Cardiac septum (tissue), 1 donor: ENCODE data around the gene GRIP1. TPM values are rescaled to one million over a fixed set of nuclear protein-coding genes. Genes with fewer than 3 reads are reported as not detected.

Source experiments
- DNase-seq: peaks from one replicate; pipeline ENCODE4 v3.0.0-alpha.2; 2020; ENCODE audit warnings: low spot score
- intact Hi-C: fragments of 100-400 bp; cut with DNase I; formaldehyde crosslinking; loops from one replicate; pipeline ENCODE4 v1.14.0; 2022
- total RNA-seq: library from RNA; stranded (reverse); fragmentation: NEBNext Ultra II Directional; extraction: Animal tissue kit (Norgen Biotek cat#: 25700); gene quantifications from one replicate; pipeline ENCODE4 v1.2.1, GENCODE V29; 2021
- donor health status: DM: no; HTN: no; CAD: no.

Gene GRIP1
- total RNA-seq, 1 donor from 2014 or later = 0.81 TPM

DNA sequence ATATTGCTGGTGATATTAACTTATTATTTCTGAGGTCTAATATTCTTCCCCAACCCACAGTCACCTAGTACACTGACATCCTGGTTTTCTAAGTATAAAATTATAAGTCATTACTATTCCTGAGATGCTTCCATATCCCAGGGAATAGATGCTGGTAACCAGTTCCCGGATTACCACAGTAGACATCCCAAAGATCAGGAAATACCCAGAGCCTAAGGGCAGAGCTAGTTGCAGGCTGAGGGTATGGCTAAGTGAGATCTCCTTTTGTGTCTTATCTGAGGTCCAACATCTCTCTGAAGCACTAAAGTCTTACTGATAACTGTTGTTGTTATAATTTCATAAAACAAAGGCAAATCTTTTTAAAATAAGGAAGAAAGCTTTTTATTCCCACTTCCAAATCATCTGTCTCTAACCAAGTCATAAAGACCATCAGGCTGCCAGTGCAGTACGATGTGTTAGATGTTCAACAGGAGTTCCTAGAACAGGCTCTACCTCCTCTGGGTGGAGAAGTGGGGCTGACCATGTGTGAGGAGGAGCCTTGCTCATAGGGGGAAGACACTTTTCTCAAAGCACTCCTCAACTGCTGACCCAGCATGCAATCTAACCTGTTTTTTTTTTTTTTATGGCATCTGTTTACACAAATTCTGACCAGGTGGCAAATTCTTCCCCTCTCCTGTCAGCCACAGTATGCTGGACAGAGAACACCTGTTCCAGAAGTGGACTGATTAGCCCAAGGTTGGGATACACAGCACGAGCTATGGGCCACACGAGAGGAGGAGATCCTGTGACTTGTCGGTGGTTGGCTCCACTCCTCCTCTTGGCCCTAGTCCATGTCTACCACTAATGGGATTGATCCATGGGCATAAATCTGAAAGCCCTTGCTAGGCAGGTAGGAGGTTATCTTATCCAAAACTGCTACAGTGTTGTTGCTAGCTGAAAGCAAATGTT lies 16.1 kb upstream of the GRIP1 start:
- intact Hi-C loops = no loop called here
- DNase-seq = no peak

GRCh38 chr12:66693901-66694513 lies 15.1 kb upstream of the GRIP1 start:
- DNase-seq = no peak
- intact Hi-C loops = no loop called here

- intact Hi-C loops = no loop called here
- no peak for DNase-seq
Measured at GRCh38 chr12:66692986-66693385, 14.1 kb upstream of the GRIP1 start.

- intact Hi-C loops = no loop called here
- DNase-seq = no peak
Measured at GRCh38 chr12:66692170-66692569, 13.3 kb upstream of the GRIP1 start.

- intact Hi-C loops = loop anchor here (2.0 kb wide), 1 partner anchor 172 kb away; no protein-coding TSS in a partner anchor
- DNase-seq = no peak
Measured at GRCh38 chr12:66688846-66689439, 10.1 kb upstream of the GRIP1 start.

GRCh38 chr12:66684222-66684621 lies 5.3 kb upstream of the GRIP1 start:
- DNase-seq = no peak
- intact Hi-C loops = no loop called here

DNA sequence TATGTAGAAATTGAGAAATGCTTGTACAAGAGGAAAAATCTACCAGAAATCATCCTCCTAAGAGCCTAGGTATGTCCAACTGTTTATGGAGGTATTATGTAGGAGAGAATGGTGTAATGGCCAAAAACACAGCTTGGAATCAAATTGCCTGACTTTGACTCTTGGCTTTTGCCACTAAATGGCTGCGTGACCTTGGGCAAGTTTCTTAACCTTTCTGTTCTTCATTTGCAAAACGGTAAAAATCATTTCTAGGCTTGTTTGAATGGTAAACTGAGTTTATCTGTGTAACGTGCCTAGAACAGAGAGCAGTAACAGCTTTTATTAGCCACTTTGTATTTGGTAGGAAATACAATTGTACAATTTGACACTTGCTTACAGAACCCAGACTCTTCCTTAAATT lies 4.9 kb upstream of the GRIP1 start:
- DNase-seq = no peak
- intact Hi-C loops = no loop called here

GRCh38 chr12:66683073-66683472 lies 4.2 kb upstream of the GRIP1 start:
- intact Hi-C loops = no loop called here
- DNase-seq = no peak

DNA sequence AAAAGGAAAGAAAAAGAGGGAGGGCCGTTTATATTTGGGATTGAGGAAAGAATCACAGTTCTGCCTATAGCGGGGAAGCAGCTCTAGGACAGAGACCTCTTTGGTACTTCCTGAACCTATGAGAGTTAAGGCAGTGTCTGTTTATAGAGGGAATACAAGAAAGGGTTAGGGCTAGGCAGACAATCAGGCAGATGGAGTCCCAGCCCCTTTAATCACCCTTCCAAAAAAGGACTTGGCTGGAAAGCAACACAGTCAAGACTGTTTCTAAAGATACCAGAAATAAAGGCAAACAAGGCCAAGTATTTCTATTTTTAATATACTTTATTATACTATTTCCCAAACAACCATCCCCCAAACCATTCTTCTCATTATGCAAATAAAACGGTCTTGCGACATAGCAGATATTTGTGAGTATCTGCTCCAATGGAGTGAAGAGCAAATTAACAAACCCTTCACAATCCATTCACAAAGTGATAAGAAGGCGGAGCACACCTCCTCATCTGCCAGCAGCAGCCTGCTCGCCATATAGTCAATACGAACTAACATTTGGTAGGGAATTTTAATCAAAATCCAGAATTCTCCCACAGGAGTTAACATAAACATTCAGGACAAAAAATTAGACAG lies 697 bp upstream of the GRIP1 start:
- DNase-seq = no peak
- intact Hi-C loops = no loop called here

- intact Hi-C loops = no loop called here
- no peak for DNase-seq
Measured at GRCh38 chr12:66676241-66676640, 2.6 kb downstream of the GRIP1 start.

DNA sequence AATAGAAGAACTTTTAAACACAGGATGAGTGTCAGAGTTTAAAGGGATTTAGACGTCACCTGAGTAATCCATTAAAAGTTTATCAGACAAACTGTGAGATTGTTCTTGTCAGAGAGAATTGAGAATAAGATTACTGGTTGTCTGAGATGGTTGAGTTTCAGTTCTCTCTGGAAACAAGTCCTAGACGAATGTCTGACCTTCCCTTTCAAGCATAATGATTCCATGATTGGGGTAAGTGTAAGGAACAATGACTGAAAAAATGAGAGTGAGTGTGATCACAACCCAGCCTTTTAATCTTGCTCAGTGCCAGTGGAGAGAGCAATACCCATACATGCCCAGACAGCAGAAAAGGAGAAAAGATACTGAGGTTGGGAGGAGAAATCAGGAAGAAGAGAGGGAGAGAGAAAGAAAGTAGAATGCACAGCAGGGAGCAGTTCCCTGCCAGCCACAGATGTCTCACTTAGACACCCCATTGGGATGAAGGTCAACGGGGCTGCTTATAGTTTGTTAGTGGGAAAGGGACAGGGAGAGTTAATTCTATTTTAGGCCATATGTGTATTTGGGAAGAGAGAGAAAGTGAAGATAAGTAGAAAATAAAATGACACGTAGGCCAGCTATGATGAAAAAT lies 4.3 kb downstream of the GRIP1 start:
- no peak for DNase-seq
- intact Hi-C loops = no loop called here

DNA sequence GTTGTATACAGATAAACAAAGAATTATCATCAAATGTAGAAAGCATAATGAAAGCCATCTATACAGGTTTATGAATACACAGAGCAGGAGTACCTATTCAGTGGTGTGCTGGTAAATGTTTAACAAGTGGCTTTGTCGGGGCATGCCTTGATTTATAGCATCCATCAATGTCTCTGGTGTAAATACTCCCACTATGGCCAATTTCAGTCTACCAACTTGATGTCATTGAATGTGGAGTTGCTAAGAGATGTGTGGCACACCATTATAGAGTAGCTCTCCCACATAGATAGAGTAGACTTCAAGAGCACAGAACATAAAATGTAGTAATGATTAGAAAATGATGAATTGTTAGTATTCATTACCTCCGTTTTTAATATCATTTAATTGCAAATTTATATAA lies 9.3 kb downstream of the GRIP1 start:
- no peak for DNase-seq
- intact Hi-C loops = no loop called here

GRCh38 chr12:66668311-66668710 lies 10.6 kb downstream of the GRIP1 start:
- intact Hi-C loops = no loop called here
- DNase-seq = no peak

GRCh38 chr12:66667906-66668305 lies 11.0 kb downstream of the GRIP1 start:
- DNase-seq = no peak
- intact Hi-C loops = no loop called here

- intact Hi-C loops = no loop called here
- no peak for DNase-seq
Measured at GRCh38 chr12:66666481-66666880, 12.4 kb downstream of the GRIP1 start.

DNA sequence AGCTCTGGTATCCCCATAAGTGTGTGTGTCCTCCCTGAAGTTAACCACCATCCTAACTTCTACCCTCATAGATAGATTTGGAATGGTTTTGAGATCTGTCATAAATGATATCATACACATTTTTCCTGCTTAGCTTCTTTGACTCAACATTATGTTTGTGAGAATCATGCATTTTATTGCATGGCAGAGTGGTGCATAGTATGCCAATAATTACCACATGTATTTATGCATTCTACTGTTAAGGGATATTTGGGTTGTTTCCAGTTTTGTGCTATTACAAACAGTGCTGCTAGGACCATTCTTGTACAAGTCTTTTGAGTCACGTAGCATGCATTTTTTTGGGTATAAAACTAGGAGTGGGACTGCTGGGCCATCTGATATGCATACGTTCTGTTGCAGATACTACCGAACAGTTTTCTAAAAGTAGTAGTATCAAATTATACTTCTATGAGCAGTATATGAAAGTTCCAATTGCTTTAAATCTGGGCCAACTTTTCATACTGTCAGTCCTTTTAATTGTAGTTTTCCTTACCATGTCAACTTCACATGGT lies 13.4 kb downstream of the GRIP1 start:
- DNase-seq = no peak
- intact Hi-C loops = no loop called here

- intact Hi-C loops = no loop called here
- DNase-seq = no peak
Measured at GRCh38 chr12:66664076-66664475, 14.8 kb downstream of the GRIP1 start.

DNA sequence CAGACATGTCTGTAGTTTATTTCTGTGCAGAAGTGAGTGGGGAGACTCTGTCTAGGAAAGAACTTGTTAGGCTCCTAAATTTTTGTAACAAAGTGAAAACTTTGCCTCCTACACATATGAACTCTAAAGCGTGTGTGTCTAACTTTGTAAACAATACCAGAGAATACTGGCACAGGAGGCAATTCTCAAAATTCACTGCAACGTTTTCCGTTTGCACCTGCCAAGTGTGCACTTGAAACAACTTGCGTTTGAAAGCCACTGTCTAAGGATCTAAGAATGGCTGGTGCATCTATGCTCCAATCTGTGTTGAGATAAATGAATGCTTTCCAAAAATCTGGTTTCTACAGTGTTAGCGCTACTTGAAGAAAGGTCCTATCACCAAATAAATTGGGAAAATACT lies 15.3 kb downstream of the GRIP1 start:
- intact Hi-C loops = no loop called here
- no peak for DNase-seq

DNA sequence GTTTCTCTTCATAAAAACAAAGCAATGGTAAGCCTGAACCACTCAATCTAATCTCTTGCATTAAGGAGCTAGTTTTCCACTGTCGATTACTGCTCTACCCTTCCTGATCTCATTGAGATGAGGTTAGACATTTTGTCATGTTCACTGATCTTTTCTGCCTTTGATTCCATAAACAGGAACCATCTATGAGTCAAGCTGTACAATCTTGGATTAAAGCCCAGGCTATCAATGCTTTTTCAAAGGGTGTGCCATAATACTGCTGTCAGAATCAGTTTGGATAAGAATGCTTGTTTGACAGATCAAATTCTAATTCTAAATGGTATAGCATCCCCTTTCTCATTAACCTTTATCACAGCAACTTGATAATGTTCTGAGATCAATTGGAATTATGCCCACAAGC lies 16.1 kb downstream of the GRIP1 start:
- intact Hi-C loops = no loop called here
- DNase-seq = no peak

GRCh38 chr12:66662179-66662578 lies 16.7 kb downstream of the GRIP1 start:
- intact Hi-C loops = no loop called here
- DNase-seq = no peak
